Endothelial cell (in vitro differentiated cells): ENCODE data around the gene L1CAM. TPM values are rescaled to one million over a fixed set of nuclear protein-coding genes. Genes with fewer than 3 reads are reported as not detected.

Experiments
- DNase-seq: peaks from one replicate; pipeline ENCODE4 v3.0.0; 2021; ENCODE audit warnings: low spot score
- H3K27ac Mint-ChIP-seq: one replicate; pipeline ENCODE4 v1.8.0; 2021; ENCODE audit warnings: mixed read lengths, inconsistent platforms; ENCODE audit not compliant: unreplicated experiment
- H3K27me3 Mint-ChIP-seq: one replicate; pipeline ENCODE4 v1.8.0; 2021; ENCODE audit warnings: mild to moderate bottlenecking, moderate library complexity, mixed read lengths, inconsistent platforms; ENCODE audit not compliant: unreplicated experiment
- H3K36me3 Mint-ChIP-seq: one replicate; pipeline ENCODE4 v1.8.0; 2021; ENCODE audit warnings: mild to moderate bottlenecking, low read depth, mixed read lengths, inconsistent platforms; ENCODE audit not compliant: unreplicated experiment
- H3K4me1 Mint-ChIP-seq: one replicate; pipeline ENCODE4 v1.8.0; 2021; ENCODE audit warnings: mild to moderate bottlenecking, mixed read lengths, inconsistent platforms; ENCODE audit not compliant: unreplicated experiment
- H3K4me3 Mint-ChIP-seq: one replicate; pipeline ENCODE4 v1.8.0; 2021; ENCODE audit warnings: mild to moderate bottlenecking, mixed read lengths, inconsistent platforms; ENCODE audit not compliant: unreplicated experiment
- H3K9me3 Mint-ChIP-seq: one replicate; pipeline ENCODE4 v1.8.0; 2021; ENCODE audit warnings: mixed read lengths, inconsistent platforms; ENCODE audit not compliant: unreplicated experiment
- total RNA-seq: library from RNA; stranded (reverse); fragmentation: NEBNext Ultra II Directional; extraction: Animal tissue kit (Norgen Biotek cat#: 25700); gene quantifications from one replicate; pipeline ENCODE4 v1.2.1, GENCODE V29; 2021; ENCODE audit not compliant: unreplicated experiment
- TF ChIP-seq, protein P1 (sequence below): fragments of 200-600 bp; sonication (generic); IDR thresholded peaks from one replicate; pipeline ENCODE4 v1.5.0; 2021; ENCODE audit warnings: antibody characterized with exemption; ENCODE audit not compliant: unreplicated experiment

L1CAM gene
- total RNA-seq, 1 donor from 2014 or later: 0.31 TPM

DNA sequence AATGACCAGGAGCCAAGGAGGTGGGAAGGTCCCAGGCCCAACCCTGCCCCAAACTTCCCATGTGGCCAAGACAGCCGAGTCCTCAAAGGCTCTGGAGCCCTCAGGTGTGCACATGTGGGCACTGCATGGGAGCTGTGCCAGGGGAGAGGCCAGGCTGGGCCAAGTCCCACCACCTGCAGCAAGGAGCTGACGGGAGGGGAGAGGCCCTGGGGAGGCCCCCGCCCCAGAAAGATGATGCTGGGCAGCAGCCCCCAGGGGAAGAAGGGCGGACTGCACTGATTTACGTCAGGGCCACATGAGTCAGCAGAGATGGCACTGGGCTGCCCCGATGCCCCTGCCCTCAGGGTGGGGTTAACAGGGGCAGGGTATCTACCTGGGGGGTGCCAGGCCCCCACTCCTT is 1.4 kb downstream of the L1CAM start:
- no peak overlapping the region for H3K27ac Mint-ChIP-seq
- H3K4me1 Mint-ChIP-seq: no peaks in the 10 kb centered on the region
- no peaks in the 10 kb centered on the region for H3K36me3 Mint-ChIP-seq
- H3K4me3 Mint-ChIP-seq: peak overlapping the region; percentile 29
- H3K9me3 Mint-ChIP-seq: no peaks in the 10 kb centered on the region
- H3K27me3 Mint-ChIP-seq: peaks cover 9% of the 10 kb centered on the region
- no peak for DNase-seq
- TF ChIP-seq, protein P1, sequence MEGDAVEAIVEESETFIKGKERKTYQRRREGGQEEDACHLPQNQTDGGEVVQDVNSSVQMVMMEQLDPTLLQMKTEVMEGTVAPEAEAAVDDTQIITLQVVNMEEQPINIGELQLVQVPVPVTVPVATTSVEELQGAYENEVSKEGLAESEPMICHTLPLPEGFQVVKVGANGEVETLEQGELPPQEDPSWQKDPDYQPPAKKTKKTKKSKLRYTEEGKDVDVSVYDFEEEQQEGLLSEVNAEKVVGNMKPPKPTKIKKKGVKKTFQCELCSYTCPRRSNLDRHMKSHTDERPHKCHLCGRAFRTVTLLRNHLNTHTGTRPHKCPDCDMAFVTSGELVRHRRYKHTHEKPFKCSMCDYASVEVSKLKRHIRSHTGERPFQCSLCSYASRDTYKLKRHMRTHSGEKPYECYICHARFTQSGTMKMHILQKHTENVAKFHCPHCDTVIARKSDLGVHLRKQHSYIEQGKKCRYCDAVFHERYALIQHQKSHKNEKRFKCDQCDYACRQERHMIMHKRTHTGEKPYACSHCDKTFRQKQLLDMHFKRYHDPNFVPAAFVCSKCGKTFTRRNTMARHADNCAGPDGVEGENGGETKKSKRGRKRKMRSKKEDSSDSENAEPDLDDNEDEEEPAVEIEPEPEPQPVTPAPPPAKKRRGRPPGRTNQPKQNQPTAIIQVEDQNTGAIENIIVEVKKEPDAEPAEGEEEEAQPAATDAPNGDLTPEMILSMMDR: no peak

DNA sequence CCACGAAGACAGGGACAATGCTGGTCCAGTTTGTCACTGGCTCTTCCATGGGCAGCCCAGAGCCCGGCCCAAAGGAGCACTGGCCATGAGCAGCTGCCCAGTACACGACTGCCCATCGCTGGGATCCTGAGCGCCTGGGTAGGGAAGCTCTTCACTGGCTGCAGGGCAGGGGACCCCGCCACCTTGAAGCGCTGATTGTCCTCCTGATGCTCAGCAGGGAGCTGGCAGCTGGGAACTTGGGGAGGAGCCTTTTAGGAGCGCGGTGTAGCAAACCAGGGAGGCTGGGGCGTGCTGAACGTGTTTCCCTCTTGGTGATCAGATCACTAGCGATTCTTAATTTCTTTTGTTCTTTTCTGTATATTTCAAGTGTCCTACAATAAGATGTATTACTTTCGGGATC is 1.8 kb downstream of the L1CAM start:
- H3K27me3 Mint-ChIP-seq: peaks cover 9% of the 10 kb centered on the region
- no peak for DNase-seq
- no peak overlapping the region for H3K27ac Mint-ChIP-seq
- H3K36me3 Mint-ChIP-seq: no peaks in the 10 kb centered on the region
- H3K4me3 Mint-ChIP-seq: peak overlapping the region; percentile 29
- TF ChIP-seq, protein P1: no peak
- no peaks in the 10 kb centered on the region for H3K9me3 Mint-ChIP-seq
- H3K4me1 Mint-ChIP-seq: peaks cover under 1% of the 10 kb centered on the region

DNA sequence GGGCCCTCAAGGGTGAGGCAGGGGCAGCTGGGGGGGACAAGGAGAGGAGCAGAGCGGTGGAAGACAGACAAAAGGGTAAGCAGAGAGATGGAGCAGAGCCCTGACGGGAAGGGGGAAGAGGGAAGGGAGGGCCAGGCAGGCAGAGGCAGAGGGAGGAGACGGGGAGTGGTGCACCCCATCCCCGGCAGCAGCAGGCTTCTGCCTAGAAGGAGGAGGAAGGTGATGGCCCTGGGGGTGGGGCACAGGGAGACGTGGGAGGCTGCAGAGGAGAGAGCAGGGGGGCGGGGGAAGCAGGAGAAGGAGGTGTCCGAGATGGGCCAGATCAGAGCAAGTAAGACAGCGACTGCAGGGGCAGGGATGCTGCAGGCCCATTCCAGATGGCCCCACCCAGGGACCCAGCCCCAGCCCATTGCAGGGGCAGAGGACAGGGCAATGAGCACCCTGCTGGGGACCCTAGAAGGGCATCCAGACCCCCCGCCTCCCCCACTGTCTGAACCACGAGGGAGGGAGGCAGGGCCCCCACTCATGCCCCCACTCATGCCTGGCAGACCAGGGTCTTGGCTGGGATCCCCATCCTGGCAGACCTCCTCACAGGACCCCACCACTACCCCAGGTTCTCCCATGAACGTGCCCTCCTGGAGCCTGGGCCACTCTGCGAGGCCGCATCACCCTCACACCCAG is 2.7 kb downstream of the L1CAM start:
- Mint-ChIP-seq H3K27me3 (peaks cover 9% of the 10 kb centered on the region), H3K36me3 (no peaks in the 10 kb centered on the region), H3K4me3 (no peak overlapping the region), H3K4me1 (peaks cover 4% of the 10 kb centered on the region), H3K9me3 (no peaks in the 10 kb centered on the region), H3K27ac (no peak overlapping the region)
- TF ChIP-seq, protein P1: no peak
- DNase-seq: no peak

DNA sequence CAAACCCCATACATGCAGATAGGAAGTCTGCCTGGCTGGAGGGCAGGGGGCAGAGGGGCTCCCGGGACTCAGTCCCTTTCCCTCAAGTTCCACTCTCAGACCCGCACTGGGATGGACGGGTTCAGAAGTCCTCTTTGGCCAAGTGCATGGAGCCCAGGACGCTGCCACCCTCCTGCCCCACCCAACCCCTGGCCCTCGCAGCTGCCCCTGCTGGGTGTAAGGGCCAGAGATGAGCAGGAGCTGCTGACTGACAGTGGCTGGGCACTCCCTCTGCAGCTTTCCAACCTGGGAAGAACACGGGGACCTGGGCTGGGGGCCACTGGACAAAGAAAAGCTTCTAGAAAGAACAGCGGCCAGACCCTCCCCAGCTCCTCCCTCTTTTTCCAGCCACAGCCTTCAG is 3.4 kb downstream of the L1CAM start:
- Mint-ChIP-seq H3K4me3 (no peak overlapping the region), H3K36me3 (no peaks in the 10 kb centered on the region), H3K9me3 (no peaks in the 10 kb centered on the region), H3K27ac (no peak overlapping the region), H3K4me1 (peaks cover 6% of the 10 kb centered on the region), H3K27me3 (peaks cover 7% of the 10 kb centered on the region)
- DNase-seq: no peak
- TF ChIP-seq, protein P1: no peak

DNA sequence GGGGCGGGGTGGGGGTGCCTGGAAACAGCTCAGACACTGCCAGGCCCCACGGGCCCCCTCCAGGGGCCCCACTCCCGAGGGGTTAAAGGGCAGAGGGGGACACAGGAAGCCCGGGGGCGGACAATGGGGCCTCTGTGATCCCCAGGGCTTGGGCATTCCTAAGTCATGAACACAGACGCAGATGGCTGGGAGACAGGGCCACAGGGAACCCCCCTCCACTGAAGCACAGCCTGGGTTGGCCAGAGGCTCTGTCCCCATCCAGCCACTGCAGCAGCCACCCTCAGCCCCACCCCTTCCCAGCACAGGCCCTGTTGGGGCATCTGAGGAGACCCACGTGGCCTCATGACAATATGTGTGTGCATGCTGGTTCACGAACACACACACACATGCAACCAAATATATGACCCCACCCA is 3.9 kb downstream of the L1CAM start:
- H3K36me3 Mint-ChIP-seq: no peaks in the 10 kb centered on the region
- no peak overlapping the region for H3K4me3 Mint-ChIP-seq
- H3K27ac Mint-ChIP-seq: no peak overlapping the region
- TF ChIP-seq, protein P1: no peak
- H3K27me3 Mint-ChIP-seq: peaks cover 7% of the 10 kb centered on the region
- no peaks in the 10 kb centered on the region for H3K9me3 Mint-ChIP-seq
- no peak for DNase-seq
- H3K4me1 Mint-ChIP-seq: peaks cover 6% of the 10 kb centered on the region
